H1 (cell line): Measurements from ENCODE around the gene FBXO11. TPM values are rescaled to one million over a fixed set of nuclear protein-coding genes. Genes with fewer than 3 reads are reported as not detected.

Experiments
- CTCF ChIA-PET: fragments of 300-600 bp; sonication (Branson Sonifier 250); formaldehyde crosslinking; loops from one replicate; lab custom pipeline; 2021; ENCODE audit not compliant: partially characterized antibody; lab: Charles Lee
- POLR2A ChIA-PET: fragments of 300-600 bp; sonication (Branson Sonifier 250); formaldehyde crosslinking; loops from one replicate; lab custom pipeline; 2021; ENCODE audit warnings: inconsistent platforms; ENCODE audit not compliant: partially characterized antibody; lab: Charles Lee
- DNase-seq, 2 experiments: peaks; one replicate each; pipeline versions ENCODE4 v3.0.0 to v3.0.0-alpha.2; 2010 to 2022; ENCODE audit warnings: low spot score in 2 of 2, low read depth in 1 of 2, mixed read lengths in 1 of 2
- FAIRE-seq: peaks from 2 replicates; lab custom pipeline; 2011; peaks lifted over from hg19 to GRCh38; lab: Jason Lieb, UNC
- H2AFZ ChIP-seq: 2 replicates; pipeline ENCODE4 v1.8.1; 2012; ENCODE audit warnings: low read length, inconsistent platforms
- H2AK5ac ChIP-seq: 2 replicates; pipeline ENCODE4 v1.6.1; 2013; ENCODE audit warnings: low read depth, low read length
- H2BK120ac ChIP-seq: replicated peaks from 2 replicates; pipeline ENCODE3; 2013; ENCODE audit warnings: low read depth, low read length, inconsistent platforms
- H2BK12ac ChIP-seq: 2 replicates; pipeline ENCODE4 v1.6.1; 2013; ENCODE audit warnings: low read depth, low read length
- H2BK15ac ChIP-seq: 2 replicates; pipeline ENCODE4 v1.6.1; 2013; ENCODE audit warnings: low read length
- H2BK20ac ChIP-seq: 2 replicates; pipeline ENCODE4 v1.6.1; 2013; ENCODE audit warnings: low read length
- H2BK5ac ChIP-seq: 2 replicates; pipeline ENCODE4 v1.6.1; 2013; ENCODE audit warnings: low read depth, low read length
- H3K14ac ChIP-seq: 2 replicates; pipeline ENCODE4 v1.6.1; 2013; ENCODE audit warnings: inconsistent platforms; ENCODE audit not compliant: insufficient read length
- H3K18ac ChIP-seq: 2 replicates; pipeline ENCODE4 v1.6.1; 2013; ENCODE audit warnings: low read length; ENCODE audit errors: extremely low read depth
- H3K23ac ChIP-seq: 2 replicates; pipeline ENCODE4 v1.6.1; 2013; ENCODE audit warnings: inconsistent platforms; ENCODE audit not compliant: insufficient read length
- H3K23me2 ChIP-seq: 2 replicates; pipeline ENCODE4 v1.6.1; 2013; ENCODE audit warnings: low read depth, low read length
- H3K27ac ChIP-seq: 2 replicates; pipeline ENCODE4 v1.6.1; 2011; ENCODE audit warnings: low read depth, low read length, inconsistent platforms
- H3K27me3 ChIP-seq, 4 experiments: replicated peaks in 1 of 4; 1 replicate in 1 of 4; 2 replicates in 3 of 4; pipeline versions ENCODE4 v1.6.1 to v1.8.1; 2011 to 2013; ENCODE audit warnings: low read length in 3 of 4, mild to moderate bottlenecking in 3 of 4, inconsistent platforms in 2 of 4, mixed read lengths in 2 of 4, moderate library complexity in 1 of 4; ENCODE audit not compliant: control insufficient read depth in 3 of 4, insufficient read depth in 3 of 4; ENCODE audit errors: extremely low read depth in 1 of 4
- H3K36me3 ChIP-seq, 4 experiments: 2 replicates each; pipeline versions ENCODE4 v1.6.1 to v1.8.1; 2011 to 2013; ENCODE audit warnings: mild to moderate bottlenecking in 4 of 4, low read length in 3 of 4, moderate library complexity in 2 of 4, control low read depth in 1 of 4, inconsistent platforms in 1 of 4; ENCODE audit not compliant: insufficient read depth in 4 of 4, control insufficient read depth in 2 of 4
- H3K4ac ChIP-seq: replicated peaks from 2 replicates; pipeline ENCODE3; 2013; ENCODE audit warnings: low read length, low read depth, mixed read lengths, inconsistent platforms; ENCODE audit not compliant: insufficient read length
- H3K4me1 ChIP-seq, 4 experiments: replicated peaks in 1 of 4; 1 replicate in 1 of 4; 2 replicates in 3 of 4; pipeline versions ENCODE4 v1.6.1 to v1.8.1; 2011 to 2013; ENCODE audit warnings: low read length in 3 of 4, inconsistent platforms in 2 of 4, mixed read lengths in 1 of 4; ENCODE audit not compliant: insufficient read depth in 4 of 4, control insufficient read depth in 3 of 4
- H3K4me2 ChIP-seq, 2 experiments: 2 replicates each; pipeline versions ENCODE4 v1.6.1 to v1.8.1; 2011 to 2013; ENCODE audit warnings: low read depth in 2 of 2, low read length in 2 of 2, control low read depth in 1 of 2, inconsistent platforms in 1 of 2, mild to moderate bottlenecking in 1 of 2; ENCODE audit not compliant: insufficient read depth in 1 of 2
- H3K4me3 ChIP-seq, 4 experiments: fragments of 200-600, 300-600 bp in 1 of 4; sonication (generic), shearing (Covaris generic), sonication (Bioruptor Twin) in 1 of 4; 2 replicates each; pipeline versions ENCODE4 v1.5.1 to v1.8.1; 2011 to 2016; ENCODE audit warnings: low read length in 4 of 4, low read depth in 3 of 4, control low read depth in 2 of 4, inconsistent platforms in 2 of 4, mild to moderate bottlenecking in 2 of 4, mixed read lengths in 1 of 4, moderate library complexity in 1 of 4; ENCODE audit not compliant: insufficient read depth in 2 of 4; ENCODE audit errors: extremely low read depth in 1 of 4
- H3K56ac ChIP-seq: replicated peaks from 2 replicates; pipeline ENCODE3; 2013; ENCODE audit warnings: low read depth, mild to moderate bottlenecking, mixed read lengths, low read length, inconsistent platforms; ENCODE audit not compliant: insufficient read length
- H3K79me1 ChIP-seq: 2 replicates; pipeline ENCODE4 v1.6.1; 2013; ENCODE audit warnings: low read depth, low read length, control low read depth
- H3K79me2 ChIP-seq, 2 experiments: 2 replicates each; pipeline versions ENCODE4 v1.6.1 to v1.8.1; 2012 to 2013; ENCODE audit warnings: low read length in 2 of 2, mild to moderate bottlenecking in 2 of 2, inconsistent platforms in 1 of 2; ENCODE audit not compliant: insufficient read depth in 2 of 2, control insufficient read depth in 1 of 2
- H3K9ac ChIP-seq, 4 experiments: replicated peaks in 1 of 4; 1 replicate in 1 of 4; 2 replicates in 3 of 4; pipeline versions ENCODE4 v1.6.1 to v1.8.1; 2011 to 2013; ENCODE audit warnings: low read depth in 3 of 4, low read length in 3 of 4, control low read depth in 2 of 4, mild to moderate bottlenecking in 2 of 4, moderate library complexity in 2 of 4, inconsistent platforms in 1 of 4; ENCODE audit errors: extremely low read depth in 1 of 4
- H3K9me3 ChIP-seq, 2 experiments: 2 replicates each; pipeline versions ENCODE4 v1.6.1 to v1.8.1; 2012 to 2013; ENCODE audit warnings: mild to moderate bottlenecking in 2 of 2, moderate library complexity in 2 of 2, control low read depth in 1 of 2, inconsistent platforms in 1 of 2, low read depth in 1 of 2, low read length in 1 of 2, mixed read lengths in 1 of 2; ENCODE audit not compliant: insufficient read depth in 2 of 2
- H4K20me1 ChIP-seq, 2 experiments: replicated peaks in 1 of 2; 2 replicates each; pipeline versions ENCODE3 to v1.8.1; 2011 to 2013; ENCODE audit warnings: inconsistent platforms in 2 of 2, low read length in 2 of 2, mild to moderate bottlenecking in 1 of 2; ENCODE audit not compliant: insufficient read depth in 2 of 2, control insufficient read depth in 1 of 2
- H4K5ac ChIP-seq: 2 replicates; pipeline ENCODE4 v1.6.1; 2013; ENCODE audit warnings: low read length, low read depth, mixed read lengths, inconsistent platforms; ENCODE audit not compliant: insufficient read length
- H4K8ac ChIP-seq: 2 replicates; pipeline ENCODE4 v1.8.0; 2013; ENCODE audit warnings: mild to moderate bottlenecking, moderate library complexity, low read length, inconsistent platforms; ENCODE audit not compliant: insufficient read depth; ENCODE audit errors: extremely low read depth
- H4K91ac ChIP-seq: replicated peaks from 2 replicates; pipeline ENCODE3; 2013; ENCODE audit warnings: low read length, mixed read lengths, inconsistent platforms; ENCODE audit not compliant: insufficient read length
- BRCA1 ChIP-seq: IDR thresholded peaks from 2 replicates; pipeline ENCODE4 v1.6.1; 2012; ENCODE audit warnings: low read depth, low read length, improper control_type of control experiment
- CBX8 ChIP-seq: fragments of 300-800, 300-1000 bp; sonication (generic); IDR thresholded peaks from 2 replicates; pipeline ENCODE4 v1.7.1; 2016; ENCODE audit warnings: low read depth, low read length, borderline replicate concordance
- YY1 ChIP-seq: IDR thresholded peaks from 2 replicates; pipeline ENCODE4 v1.6.1; 2011; ENCODE audit warnings: low read depth, mild to moderate bottlenecking, low read length
- WGBS, 2 experiments: shearing (Covaris generic) in 1 of 2; methylation state at CpG; one replicate each; pipeline versions ENCODE4 v1.1.6 to v1.1.7; 2013 to 2015; ENCODE audit warnings: low lambda C conversion rate in 2 of 2, mixed read lengths in 2 of 2, inconsistent platforms in 1 of 2, low coverage in 1 of 2, missing lambda C conversion rate in 1 of 2; ENCODE audit not compliant: insufficient replicate concordance in 2 of 2, insufficient coverage in 1 of 2, insufficient read length in 1 of 2; ENCODE audit errors: extremely low coverage in 1 of 2, missing lambda C conversion rate in 1 of 2; 5-methylcytosine and 5-hydroxymethylcytosine counted together
- polyA plus RNA-seq, 7 experiments: library from polyadenylated mRNA; depleted of rRNA in 3 of 7; stranded (reverse) in 5 of 7; unstranded in 2 of 7; fragments of >200 nt in 5 of 7; fragments of 200-250 nt in 2 of 7; gene quantifications; 1 replicate in 5 of 7; 2 replicates in 1 of 7; 4 replicates in 1 of 7; pipeline versions ENCODE4 v1.2.1 to v1.2.3, GENCODE V29; 2011 to 2013; ENCODE audit warnings: missing spikeins in 2 of 7, mixed read lengths in 2 of 7
- total RNA-seq: library from RNA; stranded (reverse); fragmentation: NEBNext Ultra II Directional; extraction: Animal tissue kit (Norgen Biotek cat#: 25700); gene quantifications from 2 replicates; pipeline ENCODE4 v1.2.1, GENCODE V29; 2021
- TF ChIP-seq, protein P1 (sequence below): IDR thresholded peaks from 2 replicates; pipeline ENCODE4 v1.6.1; 2011; ENCODE audit warnings: low read depth, mild to moderate bottlenecking, low read length; ENCODE audit not compliant: insufficient read depth

The FBXO11 gene
- total and polyA plus RNA-seq, 2 of the 8 experiments (the other 6 are each of a cell fraction or from before 2014, with no cell fraction given) = 21.7 to 57.3 TPM

DNA sequence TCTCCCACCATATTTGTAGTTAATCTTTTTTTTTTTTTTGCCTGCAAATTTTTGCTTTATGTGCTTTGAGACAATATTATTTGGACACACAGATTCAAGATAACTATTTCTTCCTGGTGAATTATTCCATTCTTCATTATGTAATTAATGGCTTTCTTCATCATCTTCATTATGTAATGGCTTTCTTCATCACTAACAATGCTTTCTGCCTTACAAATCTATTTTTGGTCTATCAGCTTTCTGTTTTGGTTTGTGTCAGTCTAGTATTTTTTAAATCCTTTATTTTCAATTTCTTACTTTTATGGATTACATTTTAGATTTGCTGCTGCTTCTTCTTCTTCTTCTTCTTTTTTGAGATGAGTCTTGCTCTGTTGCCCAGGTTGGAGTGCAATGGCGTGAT, 62.9 kb downstream of the FBXO11 start:
- Histone ChIP-seq H3K79me2 (peaks cover 0 to 69% of the 10 kb centered on the region in 2 experiments; a peak in 3 of 4 replicates), H3K4ac (no peak overlapping the region), H3K4me3 (no peak overlapping the region), H2BK12ac (no peak overlapping the region), H4K5ac (no peak overlapping the region), H3K23me2 (no peaks in the 10 kb centered on the region), H4K20me1 (peaks cover 1 to 6% of the 10 kb centered on the region in 2 experiments), H3K79me1 (peaks cover 8% of the 10 kb centered on the region; the same call in 1 of the 2 replicates), H2BK15ac (no peak overlapping the region), H3K4me1 (no peaks in the 10 kb centered on the region), H3K27me3 (no peaks in the 10 kb centered on the region), H3K27ac (no peak overlapping the region), H2AK5ac (no peak overlapping the region), H3K23ac (no peak overlapping the region), H2BK5ac (no peak overlapping the region), H2AFZ (no peak overlapping the region), H4K91ac (no peak overlapping the region), H3K4me2 (no peak overlapping the region), H3K56ac (no peak overlapping the region), H3K9me3 (no peaks in the 10 kb centered on the region), H3K18ac (no peak overlapping the region), H3K14ac (no peak overlapping the region), H2BK20ac (no peak overlapping the region), H3K9ac (no peak overlapping the region), H2BK120ac (no peak overlapping the region), H3K36me3 (peaks cover 0 to 9% (median 4%) of the 10 kb centered on the region in 4 experiments; a peak in 4 of 8 replicates), H4K8ac (no peak overlapping the region)
- no peak for FAIRE-seq
- DNase-seq = no peak
- TF ChIP-seq, protein P1, sequence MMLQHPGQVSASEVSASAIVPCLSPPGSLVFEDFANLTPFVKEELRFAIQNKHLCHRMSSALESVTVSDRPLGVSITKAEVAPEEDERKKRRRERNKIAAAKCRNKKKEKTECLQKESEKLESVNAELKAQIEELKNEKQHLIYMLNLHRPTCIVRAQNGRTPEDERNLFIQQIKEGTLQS = no peak
- TF ChIP-seq CBX8 (no peak), YY1 (no peak), BRCA1 (no peak)
- POLR2A ChIA-PET = no interaction called here
- WGBS, 2 experiments = 100% methylated on average over 1 of the region's 1 CpG; no CpG with 5 or more reads in 1 of the 2 experiments
- CTCF ChIA-PET = interaction anchor here (0.7 to 0.8 kb wide), 2 partner anchors 15 to 219 kb away, joined by 3 to 4 read pairs; no protein-coding TSS in a partner anchor
